DMS153 (cell line): ENCODE data around the gene AGBL1.
A peak's percentile ranks its signal among the peaks of the same experiment; 100 is the strongest.

Source experiments
- DNase-seq: peaks from one replicate; lab custom pipeline; 2025; lab: John Stamatoyannopoulos, UW

AGBL1 gene

GRCh38 chr15:86645925-86646500 lies 566.3 kb downstream of the AGBL1 start:
- DNase-seq, result no peak

GRCh38 chr15:86647810-86648440 lies 568.3 kb downstream of the AGBL1 start:
- no peak for DNase-seq

GRCh38 chr15:86649277-86649676 lies 569.6 kb downstream of the AGBL1 start:
- no peak for DNase-seq

GRCh38 chr15:86650094-86650493 lies 570.4 kb downstream of the AGBL1 start:
- DNase-seq, result no peak

- DNase-seq, result peak; percentile 20
Measured at GRCh38 chr15:86653344-86654197, 573.9 kb downstream of the AGBL1 start.

GRCh38 chr15:86654501-86654900 lies 574.8 kb downstream of the AGBL1 start:
- peak; percentile 28 for DNase-seq

GRCh38 chr15:86657305-86657704 lies 577.6 kb downstream of the AGBL1 start:
- no peak for DNase-seq

GRCh38 chr15:86659724-86660411 lies 580.2 kb downstream of the AGBL1 start:
- DNase-seq, result no peak

GRCh38 chr15:86661580-86661979 lies 581.9 kb downstream of the AGBL1 start:
- DNase-seq, result no peak

GRCh38 chr15:86663304-86663703 lies 583.6 kb downstream of the AGBL1 start:
- DNase-seq, result no peak

GRCh38 chr15:86663979-86664378 lies 584.3 kb downstream of the AGBL1 start:
- no peak for DNase-seq

GRCh38 chr15:86664581-86664980 lies 584.9 kb downstream of the AGBL1 start:
- DNase-seq, result no peak

- DNase-seq, result no peak
Measured at GRCh38 chr15:86676002-86676401, 596.3 kb downstream of the AGBL1 start.

- no peak for DNase-seq
Measured at GRCh38 chr15:86677278-86677677, 597.6 kb downstream of the AGBL1 start.

GRCh38 chr15:86685263-86685662 lies 605.6 kb downstream of the AGBL1 start:
- DNase-seq, result no peak

GRCh38 chr15:86689006-86689405 lies 609.3 kb downstream of the AGBL1 start:
- DNase-seq, result no peak

GRCh38 chr15:86690566-86690965 lies 610.9 kb downstream of the AGBL1 start:
- DNase-seq, result no peak

GRCh38 chr15:86691091-86691663 lies 611.5 kb downstream of the AGBL1 start:
- DNase-seq, result peak; percentile 1

GRCh38 chr15:86700864-86701610 lies 621.4 kb downstream of the AGBL1 start:
- no peak for DNase-seq

- no peak for DNase-seq
Measured at GRCh38 chr15:86701611-86701963, 621.9 kb downstream of the AGBL1 start.

- DNase-seq, result no peak
Measured at GRCh38 chr15:86706813-86707212, 627.1 kb downstream of the AGBL1 start.

- no peak for DNase-seq
Measured at GRCh38 chr15:86711476-86711875, 631.8 kb downstream of the AGBL1 start.
